Measurements from ENCODE around the gene TTC3.

GRCh38 chr21:37192019-37192418, 119.0 kb downstream of the TTC3 start:
- TF ChIP-seq CTCF (conservative IDR thresholded peaks at IDR 0.05; ENCODE audit: low read depth, low read length) = no peak
- no peak for TF ChIP-seq EZH2 (IDR thresholded peaks at IDR 0.05; ENCODE audit: low read length, unreplicated experiment)
- no peak for TF ChIP-seq EZH2phosphoT487 (IDR thresholded peaks at IDR 0.05; ENCODE audit: borderline replicate concordance, low read length)
